ENCODE results near the gene SAP30BP.

GRCh38 chr17:75637143-75637538 is 30.0 kb upstream of the SAP30BP start:
- TF ChIP-seq POLR2AphosphoS5 (IDR thresholded peaks at IDR 0.05) (no peak), CTCF (IDR thresholded peaks at IDR 0.05) (no peak), POLR2A (IDR thresholded peaks at IDR 0.05; ENCODE audit: low read depth) (no peak)
